Measurements from ENCODE around the gene CHRDL1. TPM values are rescaled to one million over a fixed set of nuclear protein-coding genes. Genes with fewer than 3 reads are reported as not detected.
A peak's percentile ranks its signal among the peaks of the same experiment; 100 is the strongest.

The CHRDL1 gene
- total RNA-seq, 4 donors from 2014 or later, result 1.7 to 64.3 (median 14.9) TPM

DNA sequence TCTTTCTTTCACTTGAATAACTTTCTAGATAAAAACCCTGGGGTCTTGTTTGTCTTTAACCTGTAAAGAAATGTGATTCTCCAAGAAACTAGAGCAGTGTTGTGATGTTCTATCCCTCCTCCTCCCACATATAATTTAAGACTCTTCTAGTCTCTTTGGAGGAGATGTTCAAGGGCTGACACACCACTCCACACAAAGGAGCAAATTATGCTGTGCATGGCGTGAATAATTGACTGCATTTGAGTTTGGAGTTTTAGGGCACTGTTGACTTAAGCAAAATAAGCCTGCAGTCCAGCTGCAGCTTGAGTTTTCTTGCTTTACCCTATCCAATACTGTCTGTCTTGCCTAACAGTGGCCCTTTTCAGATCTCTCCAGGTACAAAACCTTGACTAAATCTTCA lies 119.7 kb downstream of the CHRDL1 start:
- intact Hi-C loops (cut with DNase I), result no loop called here
- Histone ChIP-seq H3K27me3 (no peaks in the 10 kb centered on the region), H3K9me3 (no peaks in the 10 kb centered on the region), H3K4me1 (no peaks in the 10 kb centered on the region), H3K36me3 (no peaks in the 10 kb centered on the region), H3K4me3 (no peak overlapping the region), H3K27ac (no peak overlapping the region)
- 22 to 27% methylated on average over 1 of the region's 1 CpG for WGBS, 2 donors
- DNase-seq, result no peak
- no peak for TF ChIP-seq POLR2A (IDR thresholded peaks at IDR 0.05)
- TF ChIP-seq, protein P1, sequence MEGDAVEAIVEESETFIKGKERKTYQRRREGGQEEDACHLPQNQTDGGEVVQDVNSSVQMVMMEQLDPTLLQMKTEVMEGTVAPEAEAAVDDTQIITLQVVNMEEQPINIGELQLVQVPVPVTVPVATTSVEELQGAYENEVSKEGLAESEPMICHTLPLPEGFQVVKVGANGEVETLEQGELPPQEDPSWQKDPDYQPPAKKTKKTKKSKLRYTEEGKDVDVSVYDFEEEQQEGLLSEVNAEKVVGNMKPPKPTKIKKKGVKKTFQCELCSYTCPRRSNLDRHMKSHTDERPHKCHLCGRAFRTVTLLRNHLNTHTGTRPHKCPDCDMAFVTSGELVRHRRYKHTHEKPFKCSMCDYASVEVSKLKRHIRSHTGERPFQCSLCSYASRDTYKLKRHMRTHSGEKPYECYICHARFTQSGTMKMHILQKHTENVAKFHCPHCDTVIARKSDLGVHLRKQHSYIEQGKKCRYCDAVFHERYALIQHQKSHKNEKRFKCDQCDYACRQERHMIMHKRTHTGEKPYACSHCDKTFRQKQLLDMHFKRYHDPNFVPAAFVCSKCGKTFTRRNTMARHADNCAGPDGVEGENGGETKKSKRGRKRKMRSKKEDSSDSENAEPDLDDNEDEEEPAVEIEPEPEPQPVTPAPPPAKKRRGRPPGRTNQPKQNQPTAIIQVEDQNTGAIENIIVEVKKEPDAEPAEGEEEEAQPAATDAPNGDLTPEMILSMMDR (IDR thresholded peaks at IDR 0.05), result no peak

DNA sequence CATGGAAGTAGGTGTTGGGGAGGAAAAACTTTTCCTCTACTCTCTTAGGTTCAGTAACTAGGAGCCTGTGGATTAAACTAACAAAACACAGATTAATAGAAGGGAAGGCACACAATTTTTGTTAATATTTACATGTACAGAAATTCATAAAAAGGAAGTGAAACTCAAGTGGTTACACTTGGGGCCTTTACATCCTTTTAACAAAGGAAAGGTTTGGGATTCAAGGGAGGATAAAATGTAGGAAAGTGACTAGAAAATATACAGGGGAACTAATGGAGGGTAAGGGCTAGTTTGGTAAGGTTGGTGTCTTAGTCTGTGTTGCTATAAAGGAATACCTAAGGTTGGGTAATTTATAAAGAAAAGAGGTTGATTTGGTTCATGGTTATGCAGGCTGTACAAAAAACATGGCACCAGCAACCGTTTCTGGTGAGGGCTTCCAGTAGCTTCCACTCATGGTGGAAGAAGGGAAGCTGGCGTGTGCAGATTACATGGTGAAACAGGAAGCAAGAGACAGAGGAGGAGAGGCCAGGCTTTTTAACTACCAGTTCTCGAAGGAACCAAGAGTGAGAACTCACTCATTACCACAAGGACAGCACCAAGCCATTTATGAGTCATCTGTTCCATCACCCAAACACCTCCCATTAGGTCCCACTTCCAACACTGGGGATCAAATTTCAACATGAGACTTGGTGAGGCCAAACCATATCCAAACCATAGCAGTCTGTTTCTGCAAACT lies 124.4 kb downstream of the CHRDL1 start:
- TF ChIP-seq POLR2A (IDR thresholded peaks at IDR 0.05), result no peak
- TF ChIP-seq, protein P1 (IDR thresholded peaks at IDR 0.05), result no peak
- intact Hi-C loops (cut with DNase I), result no loop called here
- no peaks in the 10 kb centered on the region for H3K9me3 ChIP-seq
- H3K36me3 ChIP-seq, result no peaks in the 10 kb centered on the region
- no peaks in the 10 kb centered on the region for H3K27me3 ChIP-seq
- WGBS, 2 donors, result 57 to 70% methylated on average over 2 to 3 of the region's 3 CpGs
- H3K4me3 ChIP-seq, result no peak overlapping the region
- DNase-seq, result no peak
- no peaks in the 10 kb centered on the region for H3K4me1 ChIP-seq
- H3K27ac ChIP-seq, result no peak overlapping the region

DNA sequence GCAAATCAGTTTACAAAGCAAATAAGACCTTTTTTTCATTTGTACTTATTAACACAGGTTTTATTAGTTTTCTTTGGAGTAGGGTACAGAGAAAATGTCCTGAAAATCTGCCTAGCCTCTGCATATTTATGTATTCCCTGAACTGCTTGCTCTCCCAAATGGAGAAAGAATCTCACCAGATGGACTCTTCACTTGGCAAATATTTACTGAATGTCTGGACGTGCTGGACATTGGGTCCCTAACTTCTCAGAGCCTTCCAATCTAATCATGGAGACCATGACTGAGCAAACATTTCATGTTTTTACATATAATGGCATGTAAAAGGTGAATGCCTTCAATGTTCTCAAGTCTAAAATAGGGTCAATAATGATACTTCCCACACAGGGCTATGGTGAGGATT lies 126.0 kb downstream of the CHRDL1 start:
- Histone ChIP-seq H3K4me1 (no peaks in the 10 kb centered on the region), H3K27me3 (no peaks in the 10 kb centered on the region), H3K9me3 (no peaks in the 10 kb centered on the region), H3K36me3 (no peaks in the 10 kb centered on the region), H3K4me3 (no peak overlapping the region), H3K27ac (no peak overlapping the region)
- no peak for DNase-seq
- TF ChIP-seq, protein P1 (IDR thresholded peaks at IDR 0.05), result no peak
- no peak for TF ChIP-seq POLR2A (IDR thresholded peaks at IDR 0.05)
- WGBS, 2 donors, result 25 to 40% methylated on average over 1 of the region's 1 CpG
- intact Hi-C loops (cut with DNase I), result no loop called here

DNA sequence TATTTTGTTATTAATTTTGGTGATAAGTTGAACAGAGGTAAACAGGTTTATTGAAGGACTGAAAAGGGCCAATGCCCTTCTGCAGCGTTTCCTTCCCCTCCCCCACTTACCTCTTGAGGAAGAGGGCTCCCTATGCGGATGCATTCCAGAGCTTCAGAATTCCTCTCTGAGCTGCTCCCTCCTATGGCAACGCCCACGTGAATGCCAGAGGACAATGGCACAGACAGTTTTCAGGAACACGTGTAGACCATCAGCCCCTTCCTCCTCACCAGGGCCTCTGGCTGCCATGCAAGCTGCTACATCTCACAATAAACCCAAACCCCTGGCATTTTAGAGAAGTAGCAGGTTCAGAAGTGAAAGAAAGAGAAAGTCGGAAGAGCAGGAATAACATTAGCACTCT lies 127.9 kb downstream of the CHRDL1 start:
- Histone ChIP-seq H3K9me3 (no peaks in the 10 kb centered on the region), H3K27me3 (no peaks in the 10 kb centered on the region), H3K4me3 (no peak overlapping the region), H3K36me3 (no peaks in the 10 kb centered on the region), H3K27ac (no peak overlapping the region), H3K4me1 (no peaks in the 10 kb centered on the region)
- TF ChIP-seq, protein P1 (IDR thresholded peaks at IDR 0.05), result no peak
- TF ChIP-seq POLR2A (IDR thresholded peaks at IDR 0.05), result no peak
- 0 to 34% methylated on average over 2 to 5 of the region's 6 CpGs for WGBS, 2 donors
- intact Hi-C loops (cut with DNase I), result no loop called here
- no peak for DNase-seq

- TF ChIP-seq, protein P1 (IDR thresholded peaks at IDR 0.05), result peak in 1 of 6 experiments; percentile 16
- no peak for TF ChIP-seq POLR2A (IDR thresholded peaks at IDR 0.05)
- Histone ChIP-seq H3K36me3 (no peaks in the 10 kb centered on the region), H3K4me3 (no peak overlapping the region), H3K9me3 (no peaks in the 10 kb centered on the region), H3K4me1 (no peaks in the 10 kb centered on the region), H3K27me3 (no peaks in the 10 kb centered on the region), H3K27ac (no peak overlapping the region)
- intact Hi-C loops (cut with DNase I), result no loop called here
- no peak for DNase-seq
- 15 to 79% methylated on average over 1 to 3 of the region's 3 CpGs for WGBS, 2 donors
Observed at GRCh38 chrX:110665223-110666002, 130.2 kb downstream of the CHRDL1 start.
